K562 (cell line): ENCODE results near the gene NCL. TPM values are rescaled to one million over a fixed set of nuclear protein-coding genes. Genes with fewer than 3 reads are reported as not detected.

ENCODE experiments used
- ATAC-seq: fragments of 200-7000 bp; cut with Tn5 transposase; 3 replicates; pipeline ENCODE4 v1.9.1; 2020; ENCODE audit warnings: moderate library complexity
- BruUV-seq: library from RNA; stranded (reverse); fragments of 400-500 nt; replicated peaks from 2 replicates; lab custom pipeline; 2021; lab: Mats Ljungman, UMichigan
- CTCF ChIA-PET: fragments of 300-600 bp; formaldehyde crosslinking; extraction: SDS; loops from one replicate; lab custom pipeline; 2021; ENCODE audit warnings: low intra/inter-chr PET ratio; lab: Yijun Ruan, JAX
- POLR2A ChIA-PET: fragments of 300-600, 350-650 bp; sonication (Branson Sonifier 250); formaldehyde crosslinking; extraction: SDS; loops from one replicate; lab custom pipeline; 2021; ENCODE audit warnings: antibody characterized with exemption, inconsistent platforms; lab: Yijun Ruan, JAX
- DNase-seq, 4 experiments: peaks; one replicate each; pipeline versions ENCODE4 v3.0.0 to v3.0.0-alpha.2; 2011 to 2018; ENCODE audit warnings: low spot score in 3 of 4, mixed read lengths in 3 of 4; ENCODE audit errors: extremely low read depth in 1 of 4
- FAIRE-seq: peaks from 2 replicates; lab custom pipeline; 2011; peaks lifted over from hg19 to GRCh38; lab: Jason Lieb, UNC
- H2AFZ ChIP-seq: 2 replicates; pipeline ENCODE4 v1.6.0; 2011; ENCODE audit warnings: low read depth, low read length, control low read depth, inconsistent platforms
- H3K27ac ChIP-seq: fragments of 200-600 bp; 3 replicates; pipeline ENCODE4 v1.8.0; 2011; ENCODE audit warnings: low read depth, mild to moderate bottlenecking, control low read depth, inconsistent platforms, low read length, moderate library complexity, mixed read lengths; ENCODE audit errors: extremely low read depth
- H3K27me3 ChIP-seq, 2 experiments: fragments of 300-600 bp in 1 of 2; 2 replicates in 1 of 2; 3 replicates in 1 of 2; pipeline versions ENCODE4 v1.6.0 to v1.8.0; 2011; ENCODE audit warnings: inconsistent platforms in 2 of 2, low read length in 2 of 2, mild to moderate bottlenecking in 1 of 2, mixed read lengths in 1 of 2, moderate library complexity in 1 of 2; ENCODE audit not compliant: control insufficient read depth in 2 of 2, insufficient read depth in 2 of 2
- H3K36me3 ChIP-seq: fragments of 300-600 bp; 3 replicates; pipeline ENCODE4 v1.8.0; 2011; ENCODE audit warnings: mild to moderate bottlenecking, low read length, inconsistent platforms; ENCODE audit not compliant: control insufficient read depth, insufficient read depth
- H3K4me1 ChIP-seq, 2 experiments: fragments of 200-600 bp in 1 of 2; replicated peaks in 1 of 2; 2 replicates in 1 of 2; 3 replicates in 1 of 2; pipeline versions ENCODE4 v1.5.1 to v1.8.0; 2011; ENCODE audit warnings: inconsistent platforms in 2 of 2, low read length in 2 of 2, mild to moderate bottlenecking in 1 of 2, mixed read lengths in 1 of 2, moderate library complexity in 1 of 2; ENCODE audit not compliant: control insufficient read depth in 2 of 2, insufficient read depth in 2 of 2
- H3K4me2 ChIP-seq: 2 replicates; pipeline ENCODE4 v1.6.1; 2011; ENCODE audit warnings: low read length, control low read depth, inconsistent platforms, mixed read lengths; ENCODE audit not compliant: insufficient read depth
- H3K4me3 ChIP-seq: fragments of 200-600 bp; sonication (generic), shearing (Covaris generic); 2 replicates; pipeline ENCODE4 v1.5.1; 2016; ENCODE audit warnings: control low read depth, inconsistent platforms
- H3K79me2 ChIP-seq: fragments of 200-600 bp; 3 replicates; pipeline ENCODE4 v1.8.0; 2011; ENCODE audit warnings: low read length, inconsistent platforms; ENCODE audit not compliant: control insufficient read depth, insufficient read depth
- H3K9ac ChIP-seq, 2 experiments: 2 replicates each; pipeline versions ENCODE4 v1.6.0 to v1.6.1; 2011; ENCODE audit warnings: low read depth in 2 of 2, low read length in 2 of 2, control low read depth in 1 of 2, inconsistent platforms in 1 of 2, mild to moderate bottlenecking in 1 of 2, mixed read lengths in 1 of 2; ENCODE audit not compliant: insufficient read depth in 1 of 2
- H3K9me1 ChIP-seq: one replicate; pipeline ENCODE4 v1.6.0; 2011; ENCODE audit warnings: inconsistent platforms, mild to moderate bottlenecking, low read length, moderate library complexity; ENCODE audit not compliant: control insufficient read depth, insufficient read depth
- H3K9me3 ChIP-seq: replicated peaks from 2 replicates; pipeline ENCODE4 v1.5.1; 2011; ENCODE audit warnings: low read depth, low read length, inconsistent platforms; ENCODE audit not compliant: control insufficient read depth, insufficient read depth
- H4K20me1 ChIP-seq: replicated peaks from 2 replicates; pipeline ENCODE4 v1.6.1; 2011; ENCODE audit warnings: low read length, inconsistent platforms, mixed read lengths; ENCODE audit not compliant: control insufficient read depth, insufficient read depth
- MEIS2 ChIP-seq: fragments of 450-650 bp; IDR thresholded peaks from 2 replicates; pipeline ENCODE4 v1.6.1; 2014; ENCODE audit warnings: mild to moderate bottlenecking; ENCODE audit not compliant: partially characterized antibody
- MNT ChIP-seq, 2 experiments: fragments of 450-650 bp; conservative IDR thresholded peaks; 2 replicates each; pipeline ENCODE4 v1.6.1; 2017; ENCODE audit warnings: mild to moderate bottlenecking in 2 of 2, moderate library complexity in 2 of 2
- RBM15 ChIP-seq: fragments of 200-400 bp; formaldehyde crosslinking; IDR thresholded peaks from 2 replicates; pipeline ENCODE4 v1.6.1; 2018; ENCODE audit warnings: mild to moderate bottlenecking, low read length, moderate library complexity; ENCODE audit not compliant: insufficient read depth
- ZNF318 ChIP-seq, 2 experiments: fragments of 450-650 bp; IDR thresholded peaks; 2 replicates each; pipeline ENCODE4 v1.6.1; 2016; ENCODE audit warnings: mild to moderate bottlenecking in 2 of 2, borderline replicate concordance in 1 of 2, low read depth in 1 of 2, moderate library complexity in 1 of 2
- WGBS: fragments of 100-300 bp; shearing (Covaris generic); methylation state at CpG from one replicate; pipeline ENCODE4 v1.1.6; 2016; ENCODE audit warnings: low coverage, mixed read lengths; ENCODE audit not compliant: insufficient coverage; ENCODE audit errors: missing lambda C conversion rate; 5-methylcytosine and 5-hydroxymethylcytosine counted together
- in situ Hi-C: fragments of 300-500 bp; cut with MboI; formaldehyde crosslinking; loops from 4 replicates; pipeline ENCODE4 v1.15.0; 2018; ENCODE audit warnings: inconsistent platforms, mixed read lengths
- intact Hi-C: fragments of 100-400 bp; cut with micrococcal nuclease; formaldehyde crosslinking; loops from 2 replicates; pipeline ENCODE4 v1.14.2; 2022
- polyA plus RNA-seq, 8 experiments: library from polyadenylated mRNA; depleted of rRNA in 4 of 8; stranded (reverse) in 5 of 8; unstranded in 3 of 8; fragments of >200 nt; fragmentation: Nextera tagmentation in 2 of 8; fragmentation: Illumina TruSeq in 1 of 8; extraction: Ambion mirVana in 2 of 8; extraction: Trizol in 1 of 8; gene quantifications; 2 replicates each; pipeline versions ENCODE4 v1.2.1 to v1.2.3, GENCODE V29; 2011 to 2014; ENCODE audit warnings: inconsistent platforms in 1 of 8, missing spikeins in 1 of 8
- total RNA-seq, 7 experiments: library from RNA; depleted of rRNA in 6 of 7; stranded (reverse); fragments of >200 nt in 6 of 7; fragmentation: Illumina TruSeq in 2 of 7; extraction: Trizol in 2 of 7; gene quantifications; 2 replicates each; pipeline versions ENCODE4 v1.2.1 to v1.2.3, GENCODE V29; 2011 to 2021; ENCODE audit warnings: low replicate concordance in 1 of 7
- TF ChIP-seq, protein P1 (sequence below): fragments of 450-650 bp; IDR thresholded peaks from 2 replicates; pipeline ENCODE4 v1.7.0; 2016; ENCODE audit warnings: borderline replicate concordance

NCL gene
- total and polyA plus RNA-seq, 9 of the 15 experiments (the other 6 are each of a cell fraction or from before 2014, with no cell fraction given): 80.9 to 732 (median 361) TPM

- no peak overlapping the region for H3K9ac ChIP-seq
- intact Hi-C loops (no loop called here), in situ Hi-C loops (no loop called here)
- CTCF ChIA-PET: no interaction called here
- H3K9me1 ChIP-seq: no peaks in the 10 kb centered on the region
- no peak overlapping the region for H2AFZ ChIP-seq
- POLR2A ChIA-PET: no interaction called here
- H3K79me2 ChIP-seq: no peaks in the 10 kb centered on the region
- no peak for DNase-seq
- FAIRE-seq: no peak
- H3K27me3 ChIP-seq: no peaks in the 10 kb centered on the region
- H3K4me3 ChIP-seq: no peak overlapping the region
- H3K27ac ChIP-seq: no peak overlapping the region
- 41% methylated on average over 8 of the region's 8 CpGs for WGBS
- no peak for ATAC-seq
- H3K4me2 ChIP-seq: no peak overlapping the region
- H3K4me1 ChIP-seq: no peaks in the 10 kb centered on the region
- peaks cover 2% of the 10 kb centered on the region; the same call in 1 of the 2 replicates for H3K9me3 ChIP-seq
- H3K36me3 ChIP-seq: no peaks in the 10 kb centered on the region
- no peaks in the 10 kb centered on the region for H4K20me1 ChIP-seq
- no TSS peak for BruUV-seq
- TF ChIP-seq, protein P1, sequence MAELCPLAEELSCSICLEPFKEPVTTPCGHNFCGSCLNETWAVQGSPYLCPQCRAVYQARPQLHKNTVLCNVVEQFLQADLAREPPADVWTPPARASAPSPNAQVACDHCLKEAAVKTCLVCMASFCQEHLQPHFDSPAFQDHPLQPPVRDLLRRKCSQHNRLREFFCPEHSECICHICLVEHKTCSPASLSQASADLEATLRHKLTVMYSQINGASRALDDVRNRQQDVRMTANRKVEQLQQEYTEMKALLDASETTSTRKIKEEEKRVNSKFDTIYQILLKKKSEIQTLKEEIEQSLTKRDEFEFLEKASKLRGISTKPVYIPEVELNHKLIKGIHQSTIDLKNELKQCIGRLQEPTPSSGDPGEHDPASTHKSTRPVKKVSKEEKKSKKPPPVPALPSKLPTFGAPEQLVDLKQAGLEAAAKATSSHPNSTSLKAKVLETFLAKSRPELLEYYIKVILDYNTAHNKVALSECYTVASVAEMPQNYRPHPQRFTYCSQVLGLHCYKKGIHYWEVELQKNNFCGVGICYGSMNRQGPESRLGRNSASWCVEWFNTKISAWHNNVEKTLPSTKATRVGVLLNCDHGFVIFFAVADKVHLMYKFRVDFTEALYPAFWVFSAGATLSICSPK: no peak
- TF ChIP-seq RBM15: no peak
- no peak for TF ChIP-seq ZNF318 (IDR thresholded peaks at IDR 0.05; ENCODE audit: borderline replicate concordance in 1 of 2, low read depth in 1 of 2)
- TF ChIP-seq MNT (conservative IDR thresholded peaks at IDR 0.05): no peak
- TF ChIP-seq MEIS2: no peak
These were observed 30.3 kb downstream of the NCL start for GRCh38 chr2:231433990-231434389.
